Activated CD8-positive, alpha-beta T cell treated with anti-CD3 and anti-CD28 coated beads for 36 hours (primary cell): ENCODE results near the gene MRPL12. TPM values are rescaled to one million over a fixed set of nuclear protein-coding genes. Genes with fewer than 3 reads are reported as not detected.

Source experiments
- ATAC-seq: fragments of 200-7000 bp; cut with Tn5 transposase; one replicate; pipeline ENCODE4 v1.10.0; 2021; ENCODE audit warnings: mild to moderate bottlenecking, moderate library complexity
- CTCF ChIA-PET: fragments of 350-600 bp; sonication (Branson Sonifier 250); formaldehyde crosslinking; loops from one replicate; lab custom pipeline; 2021; ENCODE audit warnings: antibody characterized with exemption; lab: Charles Lee
- POLR2A ChIA-PET: fragments of 350-600 bp; sonication (Branson Sonifier 250); formaldehyde crosslinking; loops from one replicate; lab custom pipeline; 2021; ENCODE audit warnings: antibody characterized with exemption; lab: Charles Lee
- DNase-seq: peaks from one replicate; pipeline ENCODE4 v3.0.0-alpha.2; 2020
- H3K27ac Mint-ChIP-seq: one replicate; pipeline ENCODE4 v1.8.0; 2021; ENCODE audit warnings: mild to moderate bottlenecking, mixed read lengths
- H3K27me3 Mint-ChIP-seq: one replicate; pipeline ENCODE4 v1.8.0; 2021; ENCODE audit warnings: mixed read lengths
- H3K36me3 Mint-ChIP-seq: one replicate; pipeline ENCODE4 v1.8.0; 2021; ENCODE audit warnings: low read depth, mixed read lengths
- H3K4me1 Mint-ChIP-seq: one replicate; pipeline ENCODE4 v1.8.0; 2021; ENCODE audit warnings: low read depth, mixed read lengths
- H3K4me3 Mint-ChIP-seq: one replicate; pipeline ENCODE4 v1.8.0; 2021; ENCODE audit warnings: mild to moderate bottlenecking, moderate library complexity, mixed read lengths
- H3K9me3 Mint-ChIP-seq: one replicate; pipeline ENCODE4 v1.8.0; 2021; ENCODE audit warnings: mixed read lengths
- CTCF ChIP-seq: fragments of 200-600 bp; IDR thresholded peaks from one replicate; pipeline ENCODE4 v1.8.0; 2022; ENCODE audit warnings: antibody characterized with exemption, mild to moderate bottlenecking
- intact Hi-C: fragments of 100-400 bp; cut with micrococcal nuclease; formaldehyde crosslinking; loops from one replicate; pipeline ENCODE4 v1.10.0; 2022
- total RNA-seq, 2 experiments: library from RNA; stranded (reverse); gene quantifications; one replicate each; pipeline ENCODE4 v1.2.3, GENCODE V29; 2021

MRPL12 gene
- total RNA-seq, 2 experiments from 2014 or later = 149 to 152 TPM

- H3K4me3 Mint-ChIP-seq = peak overlapping the region; percentile 94
- H3K9me3 Mint-ChIP-seq = no peaks in the 10 kb centered on the region
- ChIA-PET POLR2A (interaction anchor here (1.0 to 4.9 kb wide), 9 partner anchors 8 to 131 kb away, joined by 3 to 73 read pairs (median 13); partner anchors contain the start of genes ARL16, HGS, MCRIP1 and SLC25A10), CTCF (interaction anchor here (0.7 to 2.2 kb wide), 6 partner anchors 8 to 135 kb away, joined by 3 to 10 read pairs (median 4); partner anchors contain the start of genes ARL16 and HGS)
- no peaks in the 10 kb centered on the region for H3K27me3 Mint-ChIP-seq
- H3K36me3 Mint-ChIP-seq = peaks cover 60% of the 10 kb centered on the region
- DNase-seq (peak; percentile 41), ATAC-seq (peak; percentile 31)
- H3K4me1 Mint-ChIP-seq = peaks cover 24% of the 10 kb centered on the region
- TF ChIP-seq CTCF = no peak
- intact Hi-C loops = no loop called here
- H3K27ac Mint-ChIP-seq = peak overlapping the region; percentile 96
Observed at GRCh38 chr17:81701288-81702071, 1.7 kb upstream of the MRPL12 start.

GRCh38 chr17:81703747-81704654 lies 834 bp downstream of the MRPL12 start:
- peaks cover 53% of the 10 kb centered on the region for H3K36me3 Mint-ChIP-seq
- H3K27me3 Mint-ChIP-seq = no peaks in the 10 kb centered on the region
- ChIA-PET POLR2A (interaction anchor here (0.6 to 4.9 kb wide), 18 partner anchors 7 to 324 kb away, joined by 3 to 73 read pairs (median 4); partner anchors contain the start of genes ARHGDIA, ARL16, FAAP100 and HGS), CTCF (interaction anchor here (1.5 to 2.5 kb wide), 4 partner anchors 19 to 166 kb away, joined by 3 to 10 read pairs (median 6); partner anchors contain the start of genes ARL16 and HGS)
- peak overlapping the region; percentile 94 for H3K4me3 Mint-ChIP-seq
- peak; percentile 1 for ATAC-seq
- peaks cover 24% of the 10 kb centered on the region for H3K4me1 Mint-ChIP-seq
- peak; percentile 31 for DNase-seq
- no peak for TF ChIP-seq CTCF
- peak overlapping the region; percentile 85 for H3K27ac Mint-ChIP-seq
- H3K9me3 Mint-ChIP-seq = no peaks in the 10 kb centered on the region
- intact Hi-C loops = no loop called here

- H3K4me3 Mint-ChIP-seq = peak overlapping the region; percentile 20
- H3K36me3 Mint-ChIP-seq = peaks cover 48% of the 10 kb centered on the region
- ChIA-PET POLR2A (interaction anchor here (1.1 to 4.9 kb wide), 7 partner anchors 9 to 160 kb away, joined by 3 to 73 read pairs (median 7); partner anchors contain the start of genes ARL16, HGS and SLC25A10), CTCF (no interaction called here)
- TF ChIP-seq CTCF = no peak
- H3K4me1 Mint-ChIP-seq = peaks cover 29% of the 10 kb centered on the region
- H3K27ac Mint-ChIP-seq = no peak overlapping the region
- H3K9me3 Mint-ChIP-seq = no peaks in the 10 kb centered on the region
- ATAC-seq (no peak), DNase-seq (no peak)
- H3K27me3 Mint-ChIP-seq = no peaks in the 10 kb centered on the region
- intact Hi-C loops = no loop called here
Observed at GRCh38 chr17:81705518-81706231, 2.5 kb downstream of the MRPL12 start.

- H3K36me3 Mint-ChIP-seq = peaks cover 43% of the 10 kb centered on the region
- POLR2A ChIA-PET = interaction anchor here (0.6 to 3.5 kb wide), 7 partner anchors 10 to 165 kb away, joined by 3 to 14 read pairs (median 4); partner anchors contain the start of genes ARHGDIA, ARL16 and HGS
- DNase-seq (no peak), ATAC-seq (no peak)
- no peaks in the 10 kb centered on the region for H3K9me3 Mint-ChIP-seq
- intact Hi-C loops = no loop called here
- no peaks in the 10 kb centered on the region for H3K27me3 Mint-ChIP-seq
- CTCF ChIA-PET = no interaction called here
- H3K4me3 Mint-ChIP-seq = no peak overlapping the region
- peaks cover 29% of the 10 kb centered on the region for H3K4me1 Mint-ChIP-seq
- no peak for TF ChIP-seq CTCF
- H3K27ac Mint-ChIP-seq = no peak overlapping the region
Observed at GRCh38 chr17:81706232-81706611, 3.1 kb downstream of the MRPL12 start.
